Activated CD8-positive, alpha-beta memory T cell treated with anti-CD3 and anti-CD28 coated beads for 4 hours (primary cell): Measurements from ENCODE around the gene ITGA4.
A peak's percentile ranks its signal among the peaks of the same experiment; 100 is the strongest.

ENCODE experiments used
- DNase-seq, 2 donors: peaks; one replicate each; pipeline ENCODE4 v3.0.0-alpha.2; 2020; ENCODE audit warnings: low read depth in 2 of 2

Gene ITGA4

GRCh38 chr2:181515719-181516118 is 58.5 kb downstream of the ITGA4 start:
- DNase-seq: no peak

GRCh38 chr2:181516992-181517391 is 59.8 kb downstream of the ITGA4 start:
- DNase-seq: no peak

- peak in 1 of 2 donors; percentile 2 for DNase-seq
Observed at GRCh38 chr2:181517685-181518301, 60.6 kb downstream of the ITGA4 start.

DNA sequence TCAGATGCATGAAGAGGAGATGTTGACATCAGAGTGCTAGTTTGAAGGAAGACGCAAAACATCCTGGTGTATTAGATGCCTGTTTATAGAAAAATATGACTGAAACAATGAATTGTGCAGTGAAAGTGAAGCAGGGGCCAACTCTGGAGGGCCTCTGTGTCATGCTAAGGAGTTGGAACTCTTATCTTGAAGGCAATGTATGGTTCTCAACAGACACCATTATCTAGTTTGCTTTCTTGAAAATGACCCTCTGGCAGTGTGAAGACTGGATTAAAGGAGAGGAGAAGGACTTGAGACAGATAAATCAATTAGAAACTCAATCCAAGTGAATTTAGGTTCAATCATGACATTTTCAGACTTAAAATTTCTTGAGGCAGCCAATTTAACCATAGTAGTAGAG is 63.1 kb downstream of the ITGA4 start:
- DNase-seq: no peak

DNA sequence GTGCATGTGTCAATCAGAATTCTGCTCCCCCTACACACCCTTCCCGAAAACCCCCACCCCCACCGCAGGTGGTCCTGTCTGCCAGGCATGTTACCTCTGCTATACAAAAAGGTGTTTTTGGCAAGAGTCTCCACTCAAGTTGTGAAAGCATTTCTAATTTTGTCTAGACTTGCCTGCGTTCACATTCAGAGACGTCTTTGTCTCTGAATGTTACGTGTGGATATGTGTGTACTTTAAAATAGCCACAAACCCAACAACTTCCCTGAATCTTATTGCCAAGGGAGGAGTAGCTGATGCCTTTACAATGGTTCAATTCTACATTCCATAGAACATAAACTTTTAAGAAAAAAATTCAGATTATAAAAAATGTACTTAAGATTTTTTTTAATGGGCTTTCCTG is 66.6 kb downstream of the ITGA4 start:
- no peak for DNase-seq

DNA sequence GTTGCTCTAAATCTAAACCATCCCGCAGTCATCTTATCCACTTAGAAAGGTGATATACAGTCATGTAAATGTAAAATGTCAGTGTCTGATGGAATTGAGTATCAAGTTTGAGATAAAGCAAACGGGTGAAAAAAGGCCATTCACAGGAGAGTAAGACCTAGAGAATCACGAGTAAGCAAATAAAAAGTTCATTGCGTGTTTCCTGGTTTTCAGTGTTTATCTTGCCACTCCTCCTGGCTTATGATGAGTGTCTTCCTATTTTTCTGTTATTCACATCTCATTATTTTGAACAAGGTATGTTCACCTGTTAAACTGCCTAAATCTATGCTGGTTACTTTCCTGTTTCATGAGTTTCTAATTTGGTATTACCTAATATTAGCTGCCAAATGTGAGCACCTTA is 68.8 kb downstream of the ITGA4 start:
- no peak for DNase-seq

DNA sequence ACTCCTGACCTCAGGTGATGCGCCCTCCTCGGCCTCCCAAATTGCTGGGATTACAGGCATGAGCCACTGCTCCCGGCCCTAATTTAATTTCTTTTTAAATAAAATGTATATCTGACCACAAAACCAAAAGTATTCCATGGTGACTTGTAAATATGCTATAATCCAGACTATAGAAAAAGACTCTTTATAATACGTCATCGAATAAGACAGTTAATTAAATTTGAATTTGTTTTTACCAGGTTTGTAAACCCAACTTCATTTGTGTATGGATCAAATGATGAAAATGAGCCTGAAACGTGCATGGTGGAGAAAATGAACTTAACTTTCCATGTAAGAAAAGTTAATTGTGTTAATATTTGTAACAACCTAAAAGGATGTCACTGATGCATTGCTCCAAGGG is 69.9 kb downstream of the ITGA4 start:
- DNase-seq: no peak

DNA sequence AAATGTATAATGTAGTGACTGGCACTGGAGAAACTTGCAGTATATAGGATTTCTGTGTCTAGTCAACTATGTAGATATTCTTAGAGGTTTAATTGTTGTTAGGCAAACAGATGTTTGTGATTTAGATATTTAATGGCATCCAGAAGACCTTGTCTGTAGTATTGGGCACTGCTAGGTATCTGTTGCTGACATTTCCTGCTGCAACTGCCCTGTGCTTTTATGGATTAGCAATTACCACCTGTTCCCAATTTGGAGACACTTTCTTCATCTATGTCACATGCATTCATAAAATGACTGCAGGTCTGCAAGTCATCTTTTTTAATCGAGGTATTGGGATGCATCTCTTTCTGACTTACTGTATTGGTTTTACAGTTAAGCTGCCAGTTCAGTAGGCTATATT is 71.3 kb downstream of the ITGA4 start:
- DNase-seq: no peak

DNA sequence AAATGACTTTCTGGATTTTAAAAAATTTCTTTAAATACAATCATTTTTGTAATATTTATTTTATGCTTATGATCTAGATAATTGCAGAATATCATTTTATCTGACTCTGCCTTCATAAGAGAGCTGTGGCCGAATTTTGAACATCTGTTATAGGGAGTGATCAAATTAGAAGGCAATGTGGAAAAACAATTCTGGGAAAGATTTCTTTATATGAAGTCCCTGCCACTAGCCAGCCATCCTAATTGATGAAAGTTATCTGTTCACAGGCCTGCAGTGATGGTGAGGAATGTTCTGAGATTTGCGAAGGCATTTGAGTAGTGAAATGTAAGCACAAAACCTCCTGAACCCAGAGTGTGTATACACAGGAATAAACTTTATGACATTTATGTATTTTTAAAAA is 79.5 kb downstream of the ITGA4 start:
- DNase-seq: no peak

DNA sequence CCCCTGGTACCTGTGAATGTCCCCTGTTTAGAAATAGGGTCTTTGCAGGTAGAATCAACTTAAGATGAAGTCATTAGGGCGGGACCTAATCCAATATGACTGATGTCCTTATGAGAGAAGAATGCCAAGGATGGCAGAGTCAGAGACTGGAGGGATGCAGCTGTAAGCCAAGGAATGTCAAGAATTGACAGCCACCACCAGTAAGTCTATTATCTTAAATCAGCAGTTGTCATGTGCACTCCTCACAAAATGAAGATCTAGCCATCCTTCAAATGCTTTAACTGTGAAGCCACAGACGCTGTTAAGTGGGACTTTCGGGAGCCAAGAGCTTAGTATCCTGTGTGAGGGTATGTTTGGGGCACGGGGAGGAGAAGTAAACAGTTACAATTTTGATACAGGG is 83.2 kb downstream of the ITGA4 start:
- DNase-seq: no peak

- no peak for DNase-seq
Observed at GRCh38 chr2:181542170-181542569, 85.0 kb downstream of the ITGA4 start.

GRCh38 chr2:181546086-181546485 is 88.9 kb downstream of the ITGA4 start:
- DNase-seq: no peak

GRCh38 chr2:181552808-181553207 is 95.6 kb downstream of the ITGA4 start:
- no peak for DNase-seq

DNA sequence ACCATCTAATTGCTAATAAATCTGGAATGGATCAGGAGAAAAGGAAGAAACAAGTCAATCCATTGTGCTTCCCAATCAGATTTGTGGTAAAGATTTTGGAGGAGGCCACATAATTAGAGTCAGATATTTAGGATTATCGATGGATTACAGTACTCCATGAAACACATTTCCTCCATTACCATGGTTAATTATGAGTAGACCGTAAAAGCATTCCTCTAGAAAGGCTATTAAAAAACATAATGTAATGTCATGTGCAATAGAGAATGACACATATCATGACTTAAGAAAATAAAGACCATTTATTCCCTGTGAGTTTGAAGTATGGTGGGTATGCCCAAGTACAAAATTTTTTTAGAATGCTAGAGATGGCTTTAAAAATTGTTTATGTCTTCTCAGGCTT is 96.1 kb downstream of the ITGA4 start:
- no peak for DNase-seq

DNA sequence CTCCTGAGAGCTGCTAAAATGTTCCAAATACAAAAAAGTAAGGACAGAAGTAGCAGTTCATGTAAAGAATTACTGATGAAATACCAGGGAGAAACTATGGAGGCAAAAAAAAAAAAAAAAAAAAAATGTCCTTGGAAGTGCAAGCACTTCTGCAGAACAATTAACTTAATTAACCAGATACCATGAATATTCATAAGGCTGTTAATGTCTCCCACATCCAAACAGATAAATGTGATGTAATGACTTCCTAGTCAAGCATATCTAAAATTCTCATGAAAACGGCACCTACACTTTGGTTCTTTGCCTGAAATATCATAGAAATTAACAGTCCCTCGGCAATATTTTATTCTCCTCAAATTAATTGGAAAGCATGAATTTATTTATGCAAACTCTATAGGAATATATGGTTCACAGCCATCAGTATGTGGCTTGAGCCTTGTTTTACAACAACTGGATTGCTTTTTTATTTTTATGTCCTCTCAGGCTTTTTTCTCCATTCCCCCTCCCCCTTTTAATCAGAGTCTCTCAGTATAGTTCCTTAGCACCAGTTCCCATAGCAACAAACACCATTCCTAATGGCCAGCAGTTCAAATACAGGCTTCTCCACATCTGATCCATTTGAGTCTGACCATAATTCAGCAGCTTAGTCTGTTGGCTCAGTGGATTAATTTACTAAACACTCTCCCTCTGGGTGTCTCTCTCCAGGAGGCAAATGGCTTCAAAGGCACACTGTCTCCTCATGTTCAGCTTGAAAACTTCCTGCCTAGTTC is 97.1 kb downstream of the ITGA4 start:
- DNase-seq: no peak

DNA sequence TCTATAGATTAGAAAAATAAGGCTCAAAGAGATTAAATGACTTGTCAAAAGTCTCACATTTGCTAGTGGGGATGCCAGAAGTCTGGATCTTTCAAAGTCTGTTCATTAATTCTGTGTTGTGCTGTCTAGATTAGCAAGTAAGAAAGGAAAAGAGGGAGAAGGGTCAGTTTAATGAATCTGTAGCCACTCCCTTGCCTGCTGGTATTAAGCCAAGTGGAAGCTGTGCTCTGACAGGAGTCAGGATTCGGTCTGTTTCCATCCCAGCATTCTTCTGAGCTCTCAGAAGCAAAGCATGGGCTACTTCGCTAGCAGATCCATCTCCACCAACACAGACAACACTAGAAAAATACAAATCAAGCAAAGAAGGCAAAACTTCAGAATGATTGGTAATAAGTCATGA is 101.2 kb downstream of the ITGA4 start:
- no peak for DNase-seq

DNA sequence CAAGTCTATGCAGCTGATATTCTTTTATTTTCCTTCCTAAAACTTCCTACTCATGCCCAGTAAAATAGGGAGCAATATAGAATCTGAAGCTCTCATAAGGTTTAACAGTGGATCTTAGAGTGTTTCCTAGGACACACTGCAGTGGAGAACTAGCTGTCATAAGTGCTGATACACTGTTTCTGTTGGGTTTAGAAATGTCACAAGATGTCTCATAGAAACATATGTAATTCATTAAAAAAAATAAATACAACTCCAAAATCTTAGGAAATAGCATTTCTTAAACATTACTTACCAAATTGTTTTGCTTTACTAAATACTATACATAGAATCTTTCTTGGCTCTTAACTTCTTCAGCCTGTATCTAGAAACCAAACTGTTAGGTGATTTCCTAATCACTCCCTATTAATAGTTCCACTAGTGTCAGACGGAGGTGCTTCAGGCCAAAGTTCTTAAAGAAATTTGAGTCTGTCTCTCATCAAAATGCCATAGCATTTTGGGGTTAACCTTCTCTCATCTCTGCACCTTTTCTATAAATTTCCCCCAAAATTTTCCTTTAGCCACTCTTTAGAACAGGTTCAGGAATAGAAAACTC is 106.0 kb downstream of the ITGA4 start:
- DNase-seq: no peak

- DNase-seq: no peak
Observed at GRCh38 chr2:181566334-181567032, 109.3 kb downstream of the ITGA4 start.

- DNase-seq: no peak
Observed at GRCh38 chr2:181570059-181570458, 112.9 kb downstream of the ITGA4 start.

- DNase-seq: no peak
Observed at GRCh38 chr2:181570833-181571661, 113.9 kb downstream of the ITGA4 start.

DNA sequence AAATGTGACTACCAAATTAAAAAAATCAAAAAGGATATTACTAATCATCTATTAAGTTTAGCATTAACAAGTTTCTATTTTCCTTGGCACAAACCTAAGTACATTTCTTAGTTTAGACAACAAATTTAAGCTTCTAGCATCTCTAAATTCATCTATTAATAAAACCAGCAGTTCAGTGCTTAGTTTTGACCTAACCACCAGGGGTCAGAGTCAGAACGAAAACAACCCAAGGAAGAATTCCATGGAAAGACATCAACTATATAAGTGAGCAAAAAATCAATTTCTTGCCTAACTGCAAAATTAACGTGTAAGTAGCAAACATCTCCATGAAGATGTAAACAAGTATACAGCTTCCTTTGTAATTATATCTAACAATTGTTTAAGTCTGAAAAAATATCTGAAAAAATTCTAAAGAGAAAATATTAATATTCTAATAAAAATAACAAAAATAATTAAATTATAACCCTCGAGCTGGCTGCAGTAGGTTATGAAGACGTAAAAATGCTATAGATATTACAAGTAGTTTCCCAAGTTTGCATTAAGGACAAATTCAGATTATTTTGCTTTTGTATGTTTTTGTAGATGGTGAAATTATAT is 116.1 kb downstream of the ITGA4 start:
- DNase-seq: no peak
